GM18907 (cell line): ENCODE data around the gene GPALPP1.
"Not testable (repeated sequence)": the region's sequence is repeated elsewhere in the genome, so short reads cannot be mapped to it uniquely, and the experiment has no call there.

Experiments
- ATAC-seq: cut with Tn5 transposase; IDR thresholded peaks from one replicate; pipeline ENCODE4 v1.9.1; 2021; ENCODE audit warnings: mild to moderate bottlenecking, moderate library complexity; ENCODE audit not compliant: unreplicated experiment

Gene GPALPP1, protein sequence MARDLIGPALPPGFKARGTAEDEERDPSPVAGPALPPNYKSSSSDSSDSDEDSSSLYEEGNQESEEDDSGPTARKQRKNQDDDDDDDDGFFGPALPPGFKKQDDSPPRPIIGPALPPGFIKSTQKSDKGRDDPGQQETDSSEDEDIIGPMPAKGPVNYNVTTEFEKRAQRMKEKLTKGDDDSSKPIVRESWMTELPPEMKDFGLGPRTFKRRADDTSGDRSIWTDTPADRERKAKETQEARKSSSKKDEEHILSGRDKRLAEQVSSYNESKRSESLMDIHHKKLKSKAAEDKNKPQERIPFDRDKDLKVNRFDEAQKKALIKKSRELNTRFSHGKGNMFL

GRCh38 chr13:44989071-44989889, at the start of gene GPALPP1, which contains the start of gene NUFIP1:
Gene GPALPP1, plus strand, starts transcription at chr13:44989538. Its CDS starts 117 bp downstream, at chr13:44989655.
Gene NUFIP1, minus strand, starts transcription at chr13:44989471. Its CDS starts 35 bp downstream, at chr13:44989436.
- peak; percentile 97 for ATAC-seq

- not testable (repeated sequence) for ATAC-seq
Measured at GRCh38 chr13:44943411-44943810, 45.9 kb upstream of the GPALPP1 start.

DNA sequence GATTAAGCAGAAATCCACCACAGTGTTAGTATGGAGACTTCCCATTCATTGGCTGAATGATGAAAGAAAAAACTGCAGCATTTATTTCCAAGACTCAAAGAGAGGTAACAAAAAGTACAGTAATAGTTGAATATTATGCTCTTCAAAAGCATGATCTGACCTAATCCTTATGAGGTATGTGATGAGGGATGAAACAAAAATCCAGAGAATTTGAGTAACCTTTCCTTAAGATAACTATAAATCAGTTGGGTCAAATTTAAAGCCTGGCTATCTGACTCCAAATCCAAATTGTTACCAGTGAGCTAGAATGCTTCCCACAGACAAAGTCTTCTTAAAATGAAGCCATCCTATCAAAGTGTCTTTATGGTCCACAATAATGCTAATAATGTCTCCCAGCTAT, 38.2 kb upstream of the GPALPP1 start:
- ATAC-seq: no peak

DNA sequence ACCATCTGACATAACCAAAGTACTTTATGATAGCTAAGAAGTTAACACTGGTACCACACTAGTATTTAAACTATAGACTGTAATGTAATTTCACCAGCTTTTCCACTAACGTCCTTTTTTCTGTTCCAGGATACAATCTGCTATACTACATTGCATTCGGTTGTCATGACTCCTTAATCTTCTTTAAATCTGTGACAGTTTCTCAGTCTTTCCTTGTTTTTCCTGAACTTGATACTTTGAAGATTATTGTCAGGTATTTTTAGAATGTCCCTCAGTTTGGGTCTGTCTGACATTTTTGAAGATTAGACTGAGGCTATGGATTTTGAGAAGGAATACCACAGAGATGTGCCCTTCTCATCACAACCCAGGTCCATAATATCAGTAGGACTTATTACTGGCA, 36.7 kb upstream of the GPALPP1 start:
- no peak for ATAC-seq

DNA sequence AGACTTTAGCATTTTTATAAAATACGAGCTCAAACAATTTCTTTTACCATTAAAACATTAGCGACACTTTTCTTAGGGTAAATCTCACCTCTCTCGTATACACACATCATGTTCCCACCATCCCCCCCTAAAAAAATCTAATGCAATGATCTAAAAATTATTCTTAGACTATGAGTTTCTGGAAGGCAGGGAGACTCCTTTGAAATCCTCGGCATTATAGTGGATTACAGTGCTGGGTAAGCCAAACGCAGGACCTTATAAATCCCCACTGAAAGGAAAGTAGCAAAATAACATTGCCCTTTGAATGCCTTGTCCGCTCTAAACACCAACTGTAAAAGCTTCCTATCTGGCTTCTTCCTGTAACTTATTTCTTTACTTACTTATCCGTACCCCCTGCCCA, 35.1 kb upstream of the GPALPP1 start:
- ATAC-seq: no peak

DNA sequence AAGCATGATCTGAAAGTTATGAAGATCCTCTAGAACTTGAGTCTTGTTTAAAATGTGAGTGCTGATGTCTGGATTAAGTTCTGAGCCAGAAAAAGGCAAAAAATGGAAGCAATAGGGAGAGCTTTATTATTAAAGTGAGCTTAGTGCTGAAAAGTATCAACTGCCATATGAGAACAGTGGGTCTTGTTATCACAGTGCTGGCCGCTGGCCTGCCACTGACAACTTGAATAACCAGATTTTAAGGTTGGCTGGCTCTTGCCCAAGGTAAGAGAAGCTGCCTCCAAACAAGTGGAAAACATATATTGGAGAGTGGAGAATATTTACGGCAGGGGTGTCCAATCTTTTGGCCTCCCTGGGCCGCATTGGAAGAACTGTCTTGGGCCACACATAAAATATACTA, 33.9 kb upstream of the GPALPP1 start:
- ATAC-seq: no peak

GRCh38 chr13:44961997-44962396, 27.3 kb upstream of the GPALPP1 start:
- no peak for ATAC-seq

GRCh38 chr13:44967704-44968433, 21.5 kb upstream of the GPALPP1 start:
- ATAC-seq: no peak

DNA sequence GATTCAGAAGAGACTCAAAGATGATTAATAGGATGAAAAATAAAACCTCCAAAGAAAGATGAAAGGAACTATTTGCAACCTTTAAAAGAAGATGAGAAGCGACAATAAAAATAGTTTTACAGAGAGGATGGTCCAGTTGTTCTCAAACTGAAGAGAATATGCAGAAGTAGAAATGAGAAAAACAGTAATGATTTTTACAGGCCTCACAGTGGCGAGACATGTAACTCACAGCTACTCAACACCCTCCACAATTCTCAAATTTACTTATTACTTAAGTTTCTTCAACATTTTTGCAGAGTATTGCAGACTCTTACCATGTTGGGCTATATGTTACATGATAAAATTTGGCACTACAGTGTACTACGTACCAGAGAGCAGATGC, 20.9 kb upstream of the GPALPP1 start:
- ATAC-seq: no peak

DNA sequence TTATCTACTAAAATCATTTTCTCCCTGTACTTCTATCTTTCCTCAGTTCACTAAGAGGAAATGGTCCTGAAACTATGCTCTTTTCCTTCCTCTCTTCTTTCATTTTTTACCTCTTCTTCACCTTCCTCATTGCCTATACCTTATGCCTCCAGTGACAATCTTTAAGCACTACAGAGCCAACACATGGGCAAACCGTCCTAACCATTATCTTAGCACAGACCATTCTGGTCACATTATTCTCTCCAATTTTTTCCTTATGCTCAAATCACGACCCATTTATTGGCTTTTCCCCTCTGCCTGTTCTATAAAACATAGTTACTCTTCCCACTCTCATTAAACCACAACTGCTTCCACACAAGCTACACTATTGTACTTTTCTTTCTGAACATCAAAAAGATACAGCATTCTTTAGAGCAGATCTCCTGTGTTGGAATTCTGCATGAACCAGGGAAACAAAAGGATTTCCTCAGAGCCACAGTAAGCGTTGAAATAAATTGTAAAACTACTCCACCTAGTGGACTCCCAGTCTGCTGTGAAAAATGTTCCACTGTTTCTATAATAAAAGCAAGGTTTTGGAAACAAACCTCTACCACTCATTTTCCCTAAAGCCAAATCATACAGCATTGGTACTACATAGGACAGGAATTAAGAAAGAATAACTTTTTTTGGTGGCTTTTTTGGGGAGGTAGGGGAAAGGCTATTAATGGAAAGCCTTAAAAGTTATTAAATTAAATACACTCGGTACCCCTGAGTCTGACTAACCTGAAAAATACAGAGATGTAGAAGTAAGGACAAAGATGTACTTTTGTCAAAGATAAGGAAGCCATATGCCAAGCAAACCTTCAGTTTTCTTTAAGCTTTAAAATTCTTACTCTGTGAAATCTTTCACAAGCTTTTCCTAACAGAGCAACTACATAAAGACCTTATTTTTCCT, 19.5 kb upstream of the GPALPP1 start:
- ATAC-seq: no peak

DNA sequence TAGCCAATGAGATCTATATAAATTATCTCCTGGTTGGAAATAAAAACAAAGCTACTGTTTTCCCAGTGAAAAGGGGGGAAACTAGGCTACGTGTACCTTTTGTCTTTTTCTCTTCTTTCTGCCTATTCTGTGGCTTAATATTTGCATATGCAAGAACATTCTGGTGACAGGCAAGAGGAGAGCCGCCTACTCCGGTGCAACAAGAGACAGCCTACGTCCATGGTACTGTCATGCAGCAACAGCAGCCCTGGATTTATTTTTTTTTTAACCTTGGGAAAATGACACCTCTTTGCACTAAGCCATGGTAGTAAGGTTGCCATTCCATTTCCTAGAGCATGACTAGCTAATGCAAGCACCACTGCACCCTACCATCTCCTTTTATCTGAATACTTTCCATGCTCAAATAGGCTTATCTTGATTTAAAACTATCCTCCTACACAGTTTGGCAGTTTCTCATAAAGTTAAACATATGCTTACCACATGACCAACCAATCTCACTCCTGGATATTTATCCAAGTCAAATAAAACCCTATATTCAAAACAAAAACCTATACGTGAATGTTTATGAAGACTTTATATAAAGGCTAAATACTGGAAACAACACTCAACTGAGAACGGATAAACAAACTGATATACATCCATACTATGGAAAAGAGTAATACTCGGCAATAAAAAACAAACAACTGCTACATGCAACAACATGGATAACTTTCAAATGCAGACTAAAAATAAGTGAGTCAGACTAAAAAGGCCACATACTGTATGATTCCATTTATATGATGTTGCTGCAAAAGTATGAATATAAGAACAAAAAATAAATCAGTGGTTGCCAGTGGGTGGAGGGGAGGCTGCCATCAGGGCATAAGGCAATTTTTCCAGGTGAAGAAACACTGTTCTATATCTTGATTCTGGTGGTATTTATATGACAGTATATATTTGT, 17.4 kb upstream of the GPALPP1 start:
- ATAC-seq: no peak

GRCh38 chr13:44972956-44973581, 16.3 kb upstream of the GPALPP1 start:
- no peak for ATAC-seq

DNA sequence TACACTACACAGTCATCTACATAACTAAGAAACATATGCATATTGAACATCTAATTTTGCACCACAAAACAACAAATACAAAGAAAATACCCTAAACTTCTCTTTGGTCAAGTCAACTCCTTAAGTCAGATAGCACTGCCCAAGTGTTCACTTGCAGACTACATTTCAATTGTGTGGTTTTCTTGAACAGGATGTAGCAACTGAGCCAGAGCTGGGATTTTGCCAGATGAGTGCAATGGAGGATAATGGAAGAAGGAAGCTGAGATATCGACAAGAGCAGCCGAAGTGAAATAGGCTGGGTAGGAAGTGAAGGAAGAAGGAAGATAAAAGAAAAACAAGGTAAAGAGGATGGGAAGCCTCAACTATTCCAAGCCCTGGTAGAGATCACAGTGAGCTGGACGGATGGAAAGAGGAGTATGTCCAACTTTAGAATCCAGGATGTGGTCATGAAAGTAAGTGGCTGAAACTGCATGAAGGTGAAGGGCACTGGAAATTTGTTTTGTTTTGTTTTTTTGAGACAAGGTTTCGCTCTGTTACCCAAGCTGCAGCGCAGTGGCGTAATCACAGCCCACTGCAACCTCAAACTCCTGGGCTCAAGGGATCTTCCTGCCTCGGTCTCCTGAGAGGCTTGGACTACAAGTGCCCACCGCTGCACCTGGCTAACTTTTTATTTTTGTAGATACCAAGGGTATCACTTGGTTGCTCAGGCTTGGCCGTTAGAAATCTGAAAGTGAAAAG, 15.1 kb upstream of the GPALPP1 start:
- ATAC-seq: peak; percentile 68

- no peak for ATAC-seq
Measured at GRCh38 chr13:44976196-44976595, 13.1 kb upstream of the GPALPP1 start.

DNA sequence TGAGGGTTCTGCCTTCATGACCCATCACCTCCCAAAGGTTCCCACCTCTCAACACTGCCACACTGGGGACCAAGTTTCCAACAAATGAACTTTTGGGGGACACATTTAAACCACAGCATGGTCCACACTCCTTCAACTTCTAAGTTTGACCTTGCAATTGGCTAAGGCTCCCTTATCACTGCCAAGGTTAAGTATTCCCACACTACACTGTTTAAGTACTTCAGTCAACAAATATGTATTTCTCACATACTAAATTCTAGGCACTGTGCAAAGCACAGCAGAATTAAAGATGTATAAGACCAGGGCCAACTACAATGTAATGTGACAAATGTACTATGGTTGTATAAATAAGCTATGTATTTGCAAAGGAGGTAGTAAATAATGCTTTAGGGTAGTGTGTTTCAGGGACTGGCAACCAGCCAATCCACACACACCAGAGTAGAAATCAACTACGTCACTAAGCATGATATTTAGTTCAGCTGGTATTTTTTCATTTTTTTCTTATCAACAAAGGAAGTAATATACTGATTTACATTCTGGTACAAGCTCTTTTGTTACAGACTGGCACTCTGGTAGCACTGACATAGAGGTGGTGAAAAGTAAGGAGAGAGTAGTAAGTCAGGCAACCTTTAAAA, 12.3 kb upstream of the GPALPP1 start:
- ATAC-seq: no peak

DNA sequence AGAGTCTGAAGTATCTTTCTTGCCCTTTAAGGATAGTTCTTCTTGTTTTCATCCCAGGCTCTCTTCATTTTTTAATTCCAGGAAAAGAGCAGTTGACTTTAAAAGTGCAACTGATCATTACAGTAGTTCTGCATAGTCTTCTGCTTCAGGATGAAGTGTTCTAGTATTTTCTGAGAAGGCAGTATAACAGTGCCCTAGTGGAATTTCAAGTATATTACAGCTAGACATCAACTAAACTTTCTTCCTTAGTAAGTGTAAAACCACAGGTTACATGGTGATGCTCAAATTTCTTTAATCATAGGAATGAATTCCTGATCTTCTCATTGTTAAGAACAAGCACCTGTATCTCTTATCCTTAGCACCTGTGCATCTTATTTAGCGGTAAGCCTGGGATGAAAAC, 11.0 kb upstream of the GPALPP1 start:
- no peak for ATAC-seq

DNA sequence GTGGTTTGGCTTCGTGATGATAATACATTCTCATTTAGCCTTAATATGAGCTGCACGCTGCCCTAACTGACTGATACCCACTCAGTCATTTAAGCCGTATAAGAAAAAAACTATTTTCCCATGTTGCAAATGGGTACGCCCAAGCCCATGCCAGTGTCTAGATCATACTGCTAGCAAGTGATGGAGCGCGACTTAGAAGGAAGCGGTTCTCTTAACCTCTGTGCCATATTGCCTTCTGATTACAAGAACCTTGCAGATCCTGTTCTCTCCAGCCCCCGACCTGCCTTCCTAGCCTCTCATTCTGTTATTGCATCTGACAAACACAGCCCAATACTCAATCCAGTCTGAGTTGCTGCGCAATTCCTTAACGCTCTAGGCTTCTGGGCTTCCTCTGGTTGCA, 603 bp downstream of the GPALPP1 start:
- peak; percentile 8 for ATAC-seq

DNA sequence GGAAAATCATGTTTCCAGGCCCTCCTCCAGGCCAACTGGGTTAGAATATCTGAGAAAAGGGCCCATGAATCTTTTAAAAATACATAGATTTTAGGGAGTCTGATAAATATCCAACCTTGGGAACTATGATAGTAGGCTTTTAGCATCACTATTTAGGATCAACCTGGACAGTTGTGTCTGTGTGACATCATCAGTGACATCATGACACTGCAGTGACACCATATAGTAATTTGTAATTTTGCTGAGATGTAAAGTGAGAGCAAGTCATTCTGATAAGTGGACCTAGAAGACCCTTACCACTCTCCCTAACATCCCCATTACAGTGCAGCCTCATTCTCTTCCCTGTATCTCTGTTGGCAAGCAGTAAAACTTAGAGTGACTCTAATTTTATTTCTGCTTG, 14.1 kb downstream of the GPALPP1 start:
- ATAC-seq: no peak
